Activated T-cell treated with anti-CD3 and anti-CD28 coated beads for 4 hours (primary cell): Measurements from ENCODE around the gene ERICH3.

ENCODE experiments used
- DNase-seq: peaks from one replicate; pipeline ENCODE4 v3.0.0-alpha.2; 2020

Gene ERICH3

GRCh38 chr1:74673351-74674111, at the start of gene ERICH3:
Gene ERICH3, minus strand, starts transcription at chr1:74673792. Its CDS starts 273 bp downstream, at chr1:74673519.
- DNase-seq, result no peak

- DNase-seq, result no peak
These were observed 44.0 kb upstream of the ERICH3 start for GRCh38 chr1:74717626-74718025.

DNA sequence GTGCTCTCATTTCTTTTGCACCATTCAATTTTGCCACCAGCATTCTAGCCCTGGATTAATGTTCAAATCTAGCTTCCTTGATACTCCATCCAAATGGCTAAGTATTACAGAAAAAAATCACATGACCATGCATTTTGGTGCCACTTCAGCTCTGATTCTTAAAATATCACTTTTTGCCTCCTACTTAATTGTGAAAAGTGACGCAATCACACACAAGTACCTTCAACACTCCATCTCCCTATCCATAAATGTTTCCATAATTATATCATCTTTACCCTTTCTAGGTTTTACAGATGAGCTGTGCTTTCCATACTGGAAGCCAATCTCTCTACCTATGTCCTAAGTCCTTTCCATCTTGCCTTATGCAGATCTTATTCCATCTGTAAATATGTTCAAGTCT, 43.2 kb upstream of the ERICH3 start:
- no peak for DNase-seq

GRCh38 chr1:74715806-74716205, 42.2 kb upstream of the ERICH3 start:
- DNase-seq, result no peak

GRCh38 chr1:74715236-74715502, 41.6 kb upstream of the ERICH3 start:
- DNase-seq, result no peak

DNA sequence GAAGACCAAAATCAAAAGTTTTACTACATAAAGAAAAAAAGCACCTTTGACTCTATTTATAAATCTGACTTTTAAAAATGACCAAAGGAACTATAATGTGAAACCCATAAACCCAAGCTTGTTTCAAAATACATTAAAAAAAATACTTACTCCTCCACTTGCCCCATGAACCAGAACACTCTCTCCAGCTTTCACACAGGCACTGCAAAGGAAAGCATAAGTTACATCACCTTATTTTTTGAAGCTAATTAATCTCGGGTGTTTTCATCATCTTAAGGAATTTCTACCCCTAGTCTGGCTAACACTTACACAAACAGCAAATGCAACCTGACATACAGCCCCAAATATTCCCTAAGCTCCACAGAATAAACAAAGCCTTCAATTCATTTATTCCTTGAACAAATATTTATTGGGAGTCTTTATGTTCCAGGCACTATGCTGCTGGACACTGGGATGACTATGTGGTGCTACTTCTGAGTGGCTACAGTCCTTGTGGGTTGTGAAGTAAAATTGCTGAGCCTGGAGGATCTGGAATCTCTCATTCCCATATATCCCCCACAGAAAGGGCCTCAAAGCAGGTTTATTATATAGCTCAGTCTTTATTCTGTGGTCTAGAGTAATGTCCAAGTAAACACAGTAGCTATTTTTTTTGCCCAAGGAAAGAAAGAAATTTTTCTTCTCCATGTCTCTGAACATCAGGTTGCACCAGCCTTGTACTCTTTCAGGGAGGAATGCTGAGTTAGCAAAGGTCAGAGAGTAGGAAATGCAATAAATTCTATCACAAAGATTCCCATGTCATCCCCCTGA, 41.0 kb upstream of the ERICH3 start:
- DNase-seq, result no peak

DNA sequence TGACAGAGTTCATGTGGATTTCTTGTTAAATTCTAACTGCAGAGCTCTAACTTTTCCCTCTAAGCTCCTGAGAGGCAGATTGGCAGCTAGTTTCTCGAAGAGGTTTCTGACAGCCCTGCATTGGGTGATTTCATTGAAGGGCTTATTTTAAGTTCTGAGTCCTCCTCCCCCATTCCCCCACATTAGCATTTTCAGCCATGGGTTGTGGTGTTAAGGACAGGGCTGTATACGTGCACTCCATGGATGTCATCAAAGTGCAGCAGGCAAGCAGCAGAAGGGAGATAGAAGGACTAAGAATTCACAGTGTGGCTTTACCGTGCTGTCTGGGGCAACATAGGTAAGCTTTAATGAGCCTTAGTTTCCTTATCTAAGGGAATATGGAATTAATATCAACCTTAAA, 40.3 kb upstream of the ERICH3 start:
- DNase-seq, result no peak

DNA sequence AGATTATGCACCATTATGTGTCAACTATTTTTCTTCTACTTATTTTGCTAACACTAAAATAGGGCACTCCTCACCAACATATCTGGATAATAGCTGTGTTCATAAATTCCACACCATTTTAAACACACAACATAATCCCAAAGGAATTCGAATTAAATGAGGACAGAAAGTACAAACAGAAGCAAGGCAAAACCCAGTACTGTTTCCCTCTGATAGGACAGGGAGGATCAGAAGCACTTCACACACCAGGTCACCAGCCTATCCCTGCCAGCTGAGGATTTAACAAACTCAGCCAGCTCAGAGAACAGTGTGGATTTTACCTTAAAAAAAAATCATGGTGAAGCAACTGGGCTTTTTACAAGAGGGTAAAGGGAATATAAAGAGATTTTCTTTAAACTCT, 39.3 kb upstream of the ERICH3 start:
- no peak for DNase-seq

DNA sequence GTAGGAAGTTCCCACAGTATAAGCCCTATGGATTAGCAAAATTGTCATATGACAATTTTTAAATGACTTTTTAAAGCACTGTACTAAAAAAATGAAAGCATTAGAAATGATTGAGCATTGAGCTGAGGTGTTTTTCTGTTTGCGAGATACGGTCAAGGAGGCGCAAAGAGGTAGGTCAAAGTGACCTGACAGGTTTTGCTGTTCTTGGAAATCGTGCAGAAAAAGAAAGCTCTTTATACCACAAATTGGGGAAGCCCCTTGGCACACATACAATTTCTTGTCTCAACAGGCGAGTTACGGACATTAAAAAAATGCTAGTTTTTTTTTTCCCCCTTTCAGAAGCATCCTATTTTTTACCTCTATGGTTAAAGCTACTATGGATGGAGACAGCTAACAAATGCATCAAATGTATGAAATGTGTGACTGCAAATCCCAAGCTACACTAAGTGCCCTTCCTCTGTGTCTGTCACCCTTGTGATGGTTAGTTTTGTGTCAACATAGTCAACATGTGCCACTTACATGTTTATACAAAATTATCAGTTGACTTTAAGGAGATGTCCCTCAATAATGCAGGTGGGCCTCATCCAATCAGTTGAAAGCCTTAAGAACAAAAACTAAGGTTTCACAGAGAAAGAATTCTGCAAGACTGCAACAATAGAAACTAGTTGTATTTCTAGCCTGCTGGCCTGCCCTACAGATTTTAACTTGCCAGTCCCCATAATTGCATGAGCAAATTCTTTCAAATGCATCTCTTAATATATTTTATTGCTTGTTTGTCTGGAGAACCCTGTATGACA, 30.0 kb upstream of the ERICH3 start:
- no peak for DNase-seq

DNA sequence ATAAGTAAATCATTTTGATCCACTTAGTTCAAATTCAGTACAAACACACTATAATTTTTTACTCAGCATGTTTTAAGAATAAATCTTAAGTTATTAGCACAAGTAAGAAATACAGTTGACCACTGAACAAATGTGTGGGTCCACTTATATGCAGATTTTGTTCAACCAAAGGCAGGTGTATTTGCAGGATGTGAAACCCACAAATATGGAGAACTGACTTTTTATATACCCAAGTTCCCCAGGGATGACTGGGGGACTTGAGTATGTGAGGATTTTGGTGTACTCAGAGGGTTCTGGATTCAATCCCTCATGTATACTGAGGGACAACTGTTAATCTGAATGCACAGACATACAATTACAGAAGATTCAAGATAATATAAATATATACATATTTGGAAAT, 25.7 kb upstream of the ERICH3 start:
- no peak for DNase-seq

GRCh38 chr1:74697832-74698231, 24.2 kb upstream of the ERICH3 start:
- DNase-seq, result no peak

- DNase-seq, result no peak
These were observed 19.9 kb upstream of the ERICH3 start for GRCh38 chr1:74693473-74693872.

DNA sequence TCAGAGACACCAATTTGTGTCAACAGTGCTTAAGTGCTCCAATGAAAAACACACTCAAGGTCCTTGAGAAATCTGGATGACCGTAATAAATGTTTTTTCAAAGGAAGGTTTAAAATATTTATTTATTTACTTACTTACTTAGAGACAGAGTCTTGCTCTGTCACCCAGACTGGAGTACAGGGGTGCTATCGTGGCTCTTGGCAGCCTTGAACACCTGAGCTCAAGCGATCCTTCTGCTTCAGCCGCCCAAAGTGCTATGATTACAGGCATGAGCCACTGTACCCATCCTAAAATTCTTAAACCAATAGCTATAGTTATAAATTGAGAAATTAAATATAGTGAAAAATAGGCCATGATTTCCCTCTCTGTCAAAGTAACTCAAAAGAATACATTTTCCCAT, 17.3 kb upstream of the ERICH3 start:
- no peak for DNase-seq

- no peak for DNase-seq
These were observed 16.7 kb upstream of the ERICH3 start for GRCh38 chr1:74690364-74690696.

DNA sequence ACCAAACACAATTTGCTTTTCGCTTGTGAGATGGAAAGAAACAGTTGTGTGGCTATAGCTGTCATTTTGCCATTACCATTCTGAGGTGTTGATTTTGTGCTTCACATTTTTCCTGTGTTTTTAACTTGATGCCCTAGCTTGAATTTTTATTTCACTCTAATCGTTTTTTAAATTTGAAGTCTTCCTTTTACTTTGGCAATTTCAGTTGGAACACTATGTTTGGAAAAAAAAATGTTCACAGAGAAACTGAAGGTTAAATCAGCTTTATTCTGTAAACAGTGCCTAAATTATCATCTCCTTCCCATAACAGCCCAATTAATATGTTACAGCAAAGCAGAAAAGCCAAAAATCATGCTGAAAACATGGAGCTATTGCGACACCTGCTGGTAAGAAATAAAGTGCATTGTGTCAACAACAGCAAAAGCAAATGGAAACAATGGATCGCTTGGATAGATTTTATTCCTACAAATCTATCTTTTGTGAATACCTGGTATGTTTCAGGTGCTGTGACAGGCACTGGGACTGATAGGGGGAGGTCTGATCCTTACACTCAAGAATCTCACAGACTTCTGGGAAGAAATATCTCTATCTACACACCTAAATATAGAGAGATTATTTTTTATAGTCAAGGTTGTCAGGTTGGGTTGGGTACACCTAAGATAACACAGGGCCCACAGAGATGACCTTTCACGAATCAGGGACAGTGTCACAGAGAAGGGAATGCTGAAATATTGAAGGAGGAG, 16.2 kb upstream of the ERICH3 start:
- DNase-seq, result peak; percentile 29

DNA sequence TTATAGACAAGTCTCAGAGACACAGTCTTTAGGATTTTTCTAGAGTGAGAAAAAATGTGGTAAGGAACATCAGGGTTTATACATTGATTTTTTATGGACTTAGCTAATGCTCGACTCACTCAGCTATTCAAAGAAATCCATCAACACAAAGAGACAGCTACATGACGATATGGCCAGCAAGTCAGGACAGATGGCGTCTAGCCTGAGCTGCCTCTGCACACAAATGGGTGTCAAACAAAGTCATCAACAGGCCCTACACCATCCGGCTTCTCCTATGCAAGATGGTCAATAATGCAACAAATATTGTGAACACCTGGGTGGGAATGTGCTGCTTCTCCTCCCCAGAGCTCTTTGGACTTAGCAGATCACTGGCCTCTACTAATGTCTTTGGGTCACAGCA, 13.3 kb upstream of the ERICH3 start:
- DNase-seq, result no peak

- DNase-seq, result no peak
These were observed 10.7 kb upstream of the ERICH3 start for GRCh38 chr1:74684301-74684700.

- DNase-seq, result no peak
These were observed 10.1 kb upstream of the ERICH3 start for GRCh38 chr1:74683656-74684055.

DNA sequence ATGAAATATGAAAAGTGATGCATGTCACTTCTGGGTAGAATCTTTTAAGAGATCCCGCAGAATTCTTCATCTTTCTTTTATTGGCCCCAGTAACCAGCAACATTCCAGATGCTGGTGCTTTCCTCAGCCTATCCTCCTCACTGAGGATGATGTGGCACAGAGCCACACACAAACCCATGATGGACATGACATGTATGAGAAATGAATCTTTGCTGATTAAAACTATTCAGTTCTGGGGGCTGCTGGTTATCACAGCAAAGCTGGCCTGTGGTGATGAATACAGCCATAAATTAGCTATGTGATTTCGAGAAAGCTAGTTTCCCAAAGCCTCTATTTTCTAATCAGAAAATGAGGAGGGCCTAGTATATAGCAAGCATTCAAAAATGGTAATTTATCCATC, 8.3 kb upstream of the ERICH3 start:
- DNase-seq, result no peak

DNA sequence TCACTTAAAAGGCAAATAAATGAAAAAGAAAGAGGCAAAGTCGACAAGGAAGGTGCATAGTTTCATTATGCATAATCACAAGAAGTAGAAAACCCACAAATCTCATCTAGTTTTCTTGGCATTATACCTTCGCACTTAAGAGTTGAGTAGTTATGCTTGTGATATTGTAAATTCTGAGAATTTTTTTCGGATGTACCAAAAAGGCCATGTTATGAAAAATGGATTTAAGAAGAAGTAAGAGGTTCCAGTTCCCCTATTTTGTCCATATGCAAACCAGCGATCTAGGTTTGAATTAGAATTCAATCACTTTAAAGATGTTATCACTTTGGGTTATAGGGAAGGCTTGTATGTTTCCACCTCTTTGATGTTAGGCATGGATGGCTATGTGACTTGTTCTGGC, 7.9 kb upstream of the ERICH3 start:
- no peak for DNase-seq

DNA sequence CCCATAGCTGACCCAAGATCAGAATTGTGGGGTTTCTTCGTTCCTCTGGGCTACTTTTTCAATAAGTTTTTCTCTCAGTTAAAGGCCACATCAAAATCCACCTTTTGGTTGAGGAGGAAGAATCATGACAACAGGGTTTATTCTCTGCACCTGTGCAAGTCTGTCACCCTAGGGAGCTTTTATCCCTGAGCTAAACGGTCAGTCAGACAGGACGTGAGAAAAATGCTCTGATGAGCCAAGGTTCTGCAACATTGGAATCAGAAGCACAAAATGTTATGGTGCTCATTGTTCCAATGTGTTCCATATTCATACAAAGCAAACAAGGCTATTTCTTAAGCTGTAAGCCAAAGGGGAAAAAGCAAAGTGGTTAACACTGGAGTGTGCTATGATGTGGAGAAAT, 7.4 kb upstream of the ERICH3 start:
- DNase-seq, result no peak

DNA sequence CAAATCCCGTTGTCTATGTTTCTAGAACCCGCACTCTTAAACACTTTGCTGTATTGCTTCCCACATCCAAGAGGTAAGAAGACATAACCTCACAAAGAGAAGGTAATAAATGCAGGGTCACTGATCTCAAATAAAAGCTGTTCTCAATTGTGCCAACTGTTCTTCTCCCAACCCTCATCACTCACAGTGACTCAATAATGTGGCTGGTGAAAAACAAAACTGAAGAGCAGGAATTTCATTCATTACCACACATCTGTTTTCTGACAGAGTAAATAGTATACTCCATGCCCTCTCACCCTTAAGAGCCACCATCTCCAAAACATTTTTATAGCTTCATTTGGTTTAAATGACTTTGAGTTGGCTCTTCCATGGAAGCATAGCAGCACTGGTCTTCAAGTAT, 6.2 kb upstream of the ERICH3 start:
- DNase-seq, result no peak

GRCh38 chr1:74677926-74678325, 4.3 kb upstream of the ERICH3 start:
- DNase-seq, result no peak
